GM21619 (cell line): ENCODE data around the gene PATE1.
"Not testable (repeated sequence)": the region's sequence is repeated elsewhere in the genome, so short reads cannot be mapped to it uniquely, and the experiment has no call there.

ENCODE experiments used
- ATAC-seq: cut with Tn5 transposase; IDR thresholded peaks from one replicate; pipeline ENCODE4 v1.9.1; 2021; ENCODE audit not compliant: unreplicated experiment

Gene PATE1, protein sequence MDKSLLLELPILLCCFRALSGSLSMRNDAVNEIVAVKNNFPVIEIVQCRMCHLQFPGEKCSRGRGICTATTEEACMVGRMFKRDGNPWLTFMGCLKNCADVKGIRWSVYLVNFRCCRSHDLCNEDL

DNA sequence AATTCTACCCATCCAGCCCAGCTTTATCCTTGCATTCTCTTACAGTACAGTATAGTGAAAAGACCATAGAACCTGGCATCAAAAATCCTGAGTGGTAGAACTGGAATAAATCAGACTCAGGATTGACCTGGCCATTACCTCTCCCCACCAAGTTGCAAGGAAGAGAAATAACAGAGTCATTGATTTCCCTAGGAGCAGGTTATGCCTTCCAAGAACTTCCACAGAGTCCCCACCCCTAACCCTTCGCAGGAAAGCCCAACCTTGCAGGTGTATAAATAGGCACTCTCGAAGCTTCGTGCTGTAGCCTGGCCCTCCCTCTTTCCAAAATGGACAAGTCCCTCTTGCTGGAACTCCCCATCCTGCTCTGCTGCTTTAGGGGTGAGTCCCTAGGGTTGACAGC is at the start of gene PATE1:
TSS of gene PATE1 (plus strand) at position 301 of the 400 bp plus-strand sequence. CDS start at position 327, 26 bp downstream.
- no peak for ATAC-seq

DNA sequence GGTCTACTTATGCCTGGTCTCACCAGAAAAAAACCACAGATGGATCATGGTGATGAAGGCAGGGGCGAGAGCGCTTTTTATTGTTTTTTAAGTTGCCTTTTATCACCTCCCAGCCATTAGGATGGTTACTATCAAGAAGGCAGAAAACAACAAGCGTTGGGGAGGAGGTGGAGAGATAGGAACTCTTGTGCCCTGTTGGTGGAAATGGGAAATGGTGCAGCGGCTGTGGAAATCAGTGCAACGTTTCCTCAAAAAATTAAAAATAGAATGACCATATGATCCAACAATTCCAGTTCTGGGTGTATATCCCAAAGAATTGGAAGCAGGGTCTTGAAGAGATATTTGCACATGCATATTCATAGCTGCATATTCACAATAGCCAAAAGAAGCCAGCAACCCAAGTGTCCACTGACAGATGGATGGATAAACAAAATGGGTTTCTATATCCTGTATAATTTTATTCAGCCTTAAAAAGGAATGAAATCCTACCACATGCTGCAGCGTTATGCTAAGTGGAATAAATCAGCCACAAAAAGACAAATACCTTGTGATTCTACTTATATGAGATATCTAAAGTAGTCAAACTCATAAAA is 45.0 kb upstream of the PATE1 start:
- ATAC-seq, result no peak

DNA sequence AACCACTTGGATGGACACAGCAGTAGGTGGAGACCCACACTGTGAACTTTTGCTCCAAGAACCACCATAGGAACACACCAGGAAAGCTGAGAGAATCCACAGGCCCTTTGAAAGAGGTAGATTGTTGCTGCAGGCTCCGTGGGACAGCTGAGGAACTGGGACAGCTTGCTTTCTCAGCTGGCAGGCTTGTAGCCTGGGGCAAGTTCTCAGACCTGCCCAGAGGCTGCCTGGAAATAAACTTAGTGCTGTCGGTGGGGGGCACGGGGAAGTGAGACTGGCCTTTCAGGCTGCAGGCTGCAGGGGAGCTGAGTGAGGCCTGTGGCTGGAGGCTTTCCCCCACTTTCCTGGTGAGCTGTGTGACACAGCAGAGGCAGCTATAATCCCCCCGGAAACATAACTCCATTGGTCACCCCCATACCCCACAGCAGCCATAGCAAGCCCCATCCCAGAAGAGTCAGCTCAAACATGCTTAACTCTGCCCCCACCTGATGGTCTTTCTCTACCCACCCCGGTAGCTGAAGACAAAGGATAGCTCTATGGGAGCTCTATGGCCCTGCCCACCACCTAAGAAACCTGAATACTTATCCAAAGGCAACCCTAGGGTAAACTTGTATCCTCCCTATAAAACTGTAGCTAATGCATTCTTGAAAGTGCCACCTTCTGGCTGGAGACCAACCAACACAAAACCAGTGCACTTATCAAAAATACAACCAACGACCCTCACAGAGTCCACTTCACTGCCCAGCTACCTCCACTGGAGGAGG is 44.0 kb upstream of the PATE1 start:
- no peak for ATAC-seq

DNA sequence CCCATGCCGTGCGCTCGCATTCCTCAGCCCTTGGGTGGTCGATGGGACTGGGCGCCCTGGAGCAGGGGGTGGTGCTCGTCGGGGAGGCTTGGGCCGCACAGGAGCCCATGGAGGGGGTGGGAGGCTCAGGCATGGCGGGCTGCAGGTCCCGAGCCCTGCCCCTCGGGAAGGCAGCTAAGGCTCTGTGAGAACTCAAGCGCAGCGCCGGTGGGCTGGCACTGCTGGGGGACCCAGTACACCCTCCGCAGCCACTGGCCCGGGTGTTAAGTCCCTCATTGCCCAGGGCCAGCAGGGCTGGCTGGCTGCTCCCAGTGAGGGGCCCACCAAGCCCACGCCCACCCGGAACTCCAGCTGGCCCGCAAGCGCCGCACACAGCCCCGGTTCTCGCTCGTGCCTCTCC is 41.4 kb upstream of the PATE1 start:
- ATAC-seq, result not testable (repeated sequence)

DNA sequence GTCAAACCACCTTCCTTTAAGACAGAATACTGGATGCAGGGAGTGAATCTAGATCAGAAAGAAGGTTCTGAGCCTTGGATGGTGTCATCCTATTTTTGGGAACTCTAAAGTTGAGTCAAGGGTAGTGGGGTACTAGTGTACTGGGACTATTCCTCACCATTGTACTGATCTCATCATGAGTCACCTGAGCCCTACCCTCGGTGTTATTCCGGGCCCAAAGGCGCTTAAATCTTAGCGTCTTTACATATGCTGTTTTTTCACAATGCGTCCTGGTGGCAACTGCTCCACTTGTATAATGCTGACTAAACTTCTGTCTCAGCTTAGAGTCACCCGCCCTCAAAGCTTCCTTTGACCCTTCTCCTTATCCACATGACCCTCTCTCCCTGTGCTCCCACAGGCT is 25.3 kb upstream of the PATE1 start:
- no peak for ATAC-seq

DNA sequence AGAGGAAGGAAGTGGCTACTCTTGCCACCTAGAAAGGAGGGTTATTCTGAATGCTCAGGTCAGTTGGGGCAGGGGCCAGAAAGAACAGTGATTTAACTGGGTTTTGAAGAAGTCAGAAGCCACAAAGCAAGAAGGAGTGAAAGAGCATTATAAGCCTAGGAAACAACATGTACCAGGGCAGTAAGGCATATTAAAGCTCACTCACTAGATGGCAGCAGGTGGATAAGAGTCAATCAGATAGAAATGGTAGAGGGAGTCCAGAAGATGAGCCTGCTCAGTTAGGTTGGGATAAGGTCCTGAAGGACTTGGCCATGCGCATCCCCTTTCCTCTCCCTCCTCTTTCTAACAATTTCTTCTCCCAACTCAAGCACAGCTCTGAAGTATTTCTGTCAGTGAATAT is 22.0 kb upstream of the PATE1 start:
- no peak for ATAC-seq

DNA sequence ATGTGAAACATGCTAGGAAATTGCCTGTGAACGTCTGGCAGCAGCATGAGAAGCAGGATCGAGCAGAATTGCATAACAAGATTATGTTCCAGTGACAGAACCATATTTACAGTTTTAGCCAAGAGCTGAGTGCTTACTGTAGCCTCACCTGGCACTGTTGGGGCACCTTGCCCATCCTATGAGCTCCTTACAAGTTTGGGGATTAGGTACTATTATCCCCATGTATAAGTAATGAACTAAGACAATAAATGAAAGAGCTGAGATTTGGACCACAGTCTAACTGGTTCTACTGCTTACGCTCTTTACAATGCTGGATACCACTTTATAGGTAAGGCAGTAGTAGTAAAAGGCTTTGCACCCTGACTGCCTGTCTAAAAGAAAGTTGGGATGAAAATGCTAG is 17.1 kb upstream of the PATE1 start:
- no peak for ATAC-seq

DNA sequence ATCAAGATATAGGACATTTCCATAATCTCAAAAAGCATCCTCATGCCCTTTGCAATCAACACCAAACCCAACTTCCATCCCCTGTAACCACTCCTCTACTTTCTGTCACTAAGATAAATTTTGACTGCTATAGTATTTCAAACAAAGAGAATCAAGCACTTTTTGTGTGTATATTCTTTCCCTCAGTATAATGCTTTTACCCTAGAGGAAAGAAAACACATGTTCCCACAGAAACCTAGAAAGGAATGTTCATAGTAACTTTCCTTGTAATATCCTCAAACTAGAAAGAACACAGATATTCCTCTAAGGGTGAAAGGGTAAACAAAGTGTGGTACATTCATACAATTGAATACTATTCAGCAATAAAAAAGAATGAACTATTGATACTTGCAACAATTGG is 5.5 kb upstream of the PATE1 start:
- no peak for ATAC-seq

DNA sequence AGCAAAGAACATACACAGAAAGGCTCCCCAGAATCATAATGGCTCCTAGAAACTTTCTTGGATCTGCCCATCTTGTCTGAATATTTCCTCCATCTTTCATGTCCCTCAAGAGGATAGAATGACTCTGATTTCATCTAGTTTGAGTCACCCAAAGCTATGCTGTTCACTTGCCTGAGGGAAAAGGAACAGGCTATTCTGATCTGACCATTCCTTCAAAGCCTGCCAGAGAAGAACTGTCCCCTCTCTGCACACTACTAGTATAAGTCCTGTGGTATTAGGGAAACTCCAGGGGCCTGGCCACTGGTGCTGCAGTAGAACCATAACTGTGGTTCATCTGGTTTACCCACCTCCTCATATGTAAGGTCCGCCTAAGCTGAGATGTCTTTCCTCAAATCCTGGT is 2.4 kb upstream of the PATE1 start:
- ATAC-seq, result no peak

DNA sequence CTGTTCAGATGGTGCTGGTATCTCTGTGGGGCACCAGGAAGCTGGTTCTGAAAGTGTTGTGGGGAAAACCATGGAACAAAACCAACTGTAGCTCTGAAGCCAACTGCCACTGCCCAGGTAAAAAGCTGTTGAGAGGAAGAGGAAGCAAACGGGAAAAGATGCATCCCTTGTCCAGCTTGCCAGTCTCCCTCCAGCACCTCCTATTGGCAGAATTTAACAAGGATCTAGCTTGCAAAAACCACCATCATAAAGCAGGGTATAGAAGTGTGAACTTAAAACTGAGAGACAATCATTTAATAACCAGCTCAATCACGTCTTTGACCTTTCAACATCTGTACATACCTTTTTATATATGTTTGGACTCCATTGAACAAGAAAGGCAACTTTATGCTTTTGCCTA is 4.5 kb downstream of the PATE1 start:
- no peak for ATAC-seq

DNA sequence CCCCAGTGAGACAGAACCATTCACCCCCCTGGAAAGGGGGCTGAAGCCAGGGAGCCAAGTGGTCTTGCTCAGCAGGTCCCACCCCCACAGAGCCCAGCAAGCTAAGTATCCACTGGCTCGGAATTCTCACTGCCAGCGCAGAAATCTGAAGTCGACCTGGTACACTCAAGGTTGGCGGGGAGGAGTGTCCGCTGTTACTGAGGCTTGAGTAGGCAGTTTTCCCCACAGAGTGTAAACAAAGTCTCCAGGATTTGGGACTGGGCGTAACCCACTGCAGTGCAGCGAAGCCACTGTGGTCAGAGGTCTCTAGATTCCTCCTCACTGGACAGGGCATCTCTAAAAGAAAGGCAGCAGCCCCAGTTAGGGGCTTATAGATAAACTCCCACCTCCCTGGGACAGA is 10.0 kb downstream of the PATE1 start:
- no peak for ATAC-seq

DNA sequence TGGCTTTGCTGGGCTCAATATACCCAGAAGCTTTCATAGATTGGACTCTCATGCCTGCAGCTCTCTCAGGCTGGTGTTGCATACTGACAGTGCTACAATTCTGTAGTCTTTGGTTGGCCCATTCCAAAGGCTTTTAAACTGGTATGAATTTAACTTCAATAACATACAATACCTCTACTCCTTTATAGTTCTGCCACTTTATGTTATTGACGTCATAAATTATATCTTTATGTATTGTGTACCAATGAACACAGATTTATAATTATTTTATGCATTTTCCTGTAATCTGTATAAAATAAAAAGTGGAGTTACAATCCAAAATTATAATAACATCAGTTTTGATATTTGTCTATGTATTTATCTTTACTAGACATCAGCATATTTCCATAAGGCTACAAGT is 16.4 kb downstream of the PATE1 start:
- no peak for ATAC-seq

DNA sequence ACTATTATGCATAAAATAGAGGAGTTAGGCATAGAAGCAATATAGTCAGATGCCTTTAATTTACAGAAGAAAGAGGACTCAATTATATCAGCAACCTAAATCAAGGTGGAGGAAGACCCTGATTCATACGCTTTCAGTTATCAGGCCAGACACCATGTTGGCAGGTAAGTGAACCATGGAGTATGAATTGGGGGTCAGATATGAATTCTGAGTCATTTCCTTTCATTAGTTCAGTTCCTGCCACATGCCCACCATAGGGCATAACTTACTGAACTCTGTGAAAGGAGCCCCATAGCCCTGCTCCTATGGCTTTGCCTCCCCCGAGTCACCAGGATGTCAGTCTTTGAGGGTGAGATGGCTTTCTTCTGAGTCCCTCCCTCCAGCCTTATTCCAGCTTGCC is 17.4 kb downstream of the PATE1 start:
- ATAC-seq, result no peak

DNA sequence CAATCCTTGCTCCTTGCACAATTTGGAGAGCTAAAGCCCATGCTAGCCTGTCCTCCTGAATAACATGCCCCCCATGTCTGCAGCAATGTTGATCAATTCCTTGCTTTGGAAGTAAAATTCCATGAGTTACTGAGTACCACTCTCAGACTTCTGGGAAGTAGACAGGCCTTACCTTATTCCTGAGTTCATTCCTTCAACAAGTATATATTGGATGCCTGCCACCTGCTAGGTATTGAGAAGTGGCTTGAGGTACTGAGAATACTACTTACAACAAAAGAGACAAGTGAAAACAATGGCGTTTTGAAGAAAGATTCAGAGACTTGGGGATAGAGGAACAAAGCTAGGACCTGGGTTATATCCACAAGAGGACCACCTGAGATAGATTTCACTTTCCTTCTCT is 20.2 kb downstream of the PATE1 start:
- ATAC-seq, result no peak

DNA sequence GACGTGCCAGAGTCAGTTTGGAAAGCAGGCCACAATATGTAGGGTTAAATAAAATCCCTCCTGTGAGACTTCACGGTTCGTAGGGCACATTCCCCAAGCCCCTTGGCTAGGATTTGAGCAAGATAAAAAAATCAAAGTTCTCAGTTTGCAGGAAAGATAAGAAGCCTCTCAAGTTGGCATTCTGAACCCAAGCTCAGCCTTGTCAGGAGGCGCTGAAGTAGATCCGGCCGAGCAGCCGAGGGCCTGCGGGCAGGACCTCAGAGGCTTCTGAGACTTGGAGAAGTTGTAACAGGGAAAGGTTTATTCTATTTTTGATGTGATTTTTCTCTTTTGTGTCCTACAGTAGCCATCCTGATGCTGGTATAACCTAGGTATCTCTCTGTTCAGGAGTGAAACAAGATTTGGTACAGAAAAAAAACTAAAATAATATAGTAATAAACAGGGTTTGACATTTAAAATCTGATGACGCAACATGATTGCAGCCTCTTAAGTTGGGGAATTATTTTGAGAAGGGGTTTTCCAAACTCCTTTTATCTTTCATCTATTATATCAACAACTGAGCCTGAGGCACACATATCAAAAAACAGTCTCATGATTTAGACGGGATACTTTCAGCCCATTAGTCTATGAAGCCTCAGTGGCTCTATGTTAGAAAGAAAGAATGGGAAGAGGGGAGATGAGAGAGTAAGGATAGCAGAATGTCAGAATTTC is 22.4 kb downstream of the PATE1 start:
- no peak for ATAC-seq

DNA sequence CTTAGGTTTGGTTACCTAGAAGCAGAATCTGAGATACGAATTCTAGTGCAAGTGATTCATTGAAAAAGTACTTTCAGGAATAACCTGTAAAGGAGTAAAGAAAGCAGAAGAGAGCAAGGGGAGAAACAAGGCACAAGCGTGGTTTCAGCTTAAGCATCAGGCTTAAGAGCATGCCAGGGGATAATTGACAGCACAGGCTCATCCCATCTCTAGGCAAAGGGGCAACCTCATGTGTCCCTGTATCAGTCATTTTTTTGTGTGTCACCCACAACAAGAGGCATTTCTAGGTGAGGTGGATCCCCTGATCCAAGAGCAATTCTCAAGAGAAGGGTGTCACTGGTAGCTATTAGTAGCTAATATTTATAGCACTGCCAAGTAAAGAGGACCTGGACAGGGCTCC is 24.5 kb downstream of the PATE1 start:
- ATAC-seq, result no peak

DNA sequence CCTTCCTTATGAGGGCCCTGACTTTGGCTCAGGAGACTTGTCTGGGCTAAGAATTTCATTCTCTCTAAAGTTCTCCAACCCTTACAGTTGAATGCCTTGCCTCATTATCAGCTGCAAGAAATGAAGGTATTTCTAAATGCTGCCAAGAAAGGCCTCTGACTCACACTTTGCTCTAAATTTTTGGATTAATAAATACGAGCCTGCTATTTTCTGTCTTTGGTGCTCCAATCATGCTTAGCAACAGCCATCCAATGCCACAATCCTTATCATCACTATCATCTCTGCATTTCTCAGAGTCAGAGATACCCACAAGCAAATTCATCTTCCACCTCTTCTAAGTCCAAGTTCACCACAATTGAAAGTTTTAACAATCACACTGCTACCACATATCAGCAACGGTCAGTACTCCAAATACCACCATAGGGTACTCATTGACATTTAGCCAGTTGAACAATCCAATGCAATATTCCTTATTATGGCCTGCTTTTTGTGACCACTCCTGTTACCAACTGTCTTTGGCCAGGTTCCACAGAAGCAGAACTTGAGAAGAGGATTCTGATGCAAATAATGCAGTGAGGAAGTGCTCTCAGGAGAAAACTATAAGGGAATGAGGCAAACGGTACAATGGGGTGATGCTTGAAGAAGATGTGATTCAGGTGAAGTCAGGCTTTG is 26.9 kb downstream of the PATE1 start:
- no peak for ATAC-seq

DNA sequence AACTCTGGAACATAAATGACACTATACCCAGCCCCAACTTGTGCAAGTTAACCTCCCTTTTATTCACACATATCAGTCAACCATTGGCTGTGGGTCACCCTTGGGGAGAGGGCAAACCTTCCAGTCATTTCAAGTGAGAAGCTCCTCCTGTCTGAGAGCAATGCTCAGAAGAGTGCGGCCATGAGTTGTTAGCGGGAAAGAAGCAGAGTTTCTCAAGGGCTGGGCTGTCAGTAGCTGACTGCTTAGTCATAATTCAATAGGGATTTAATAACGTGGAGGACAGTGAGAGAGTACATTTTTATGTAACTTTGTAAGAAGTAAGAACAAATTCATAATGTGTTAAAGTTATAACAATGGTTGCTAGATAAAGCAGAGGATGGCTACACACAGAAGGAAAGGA is 27.4 kb downstream of the PATE1 start:
- no peak for ATAC-seq

DNA sequence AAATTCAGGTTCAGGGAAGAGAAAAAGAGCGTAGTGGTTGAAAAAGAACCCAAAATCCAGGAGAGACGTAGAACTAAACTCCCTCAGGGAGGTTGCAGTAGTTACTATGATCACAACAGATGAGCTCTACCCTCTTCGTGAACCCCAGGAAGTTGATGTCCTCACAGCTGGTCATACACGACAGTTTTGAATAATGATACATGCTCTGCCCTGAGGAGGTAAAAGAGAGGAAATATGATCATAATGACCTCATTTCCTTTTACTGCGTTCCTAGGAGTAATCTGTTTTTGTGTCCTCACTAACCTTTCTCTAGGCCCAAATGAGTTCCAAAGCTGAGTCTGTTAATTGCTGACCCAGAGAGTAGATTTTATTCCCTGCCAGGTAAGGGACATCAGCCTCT is 31.2 kb downstream of the PATE1 start:
- ATAC-seq, result no peak

DNA sequence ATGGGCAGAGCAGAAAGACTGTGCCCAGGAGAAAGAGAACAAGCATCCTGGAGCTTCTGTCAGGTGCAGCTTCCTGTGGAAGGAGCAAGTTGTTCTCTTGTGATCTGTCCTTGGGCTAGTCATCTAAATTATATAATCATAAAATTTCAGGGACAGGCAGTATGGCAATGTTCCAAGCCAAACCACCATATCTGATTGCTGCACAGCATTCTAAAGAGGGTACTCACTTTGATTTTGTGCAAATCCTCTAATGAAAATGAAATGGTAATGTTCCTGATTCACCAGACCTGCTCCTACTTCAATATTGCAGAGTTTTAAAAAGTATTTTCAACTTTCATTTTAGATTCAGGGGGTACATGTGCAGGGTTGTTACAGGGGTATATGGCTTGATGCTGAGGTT is 32.6 kb downstream of the PATE1 start, which contains the start of gene PATE2:
TSS of gene PATE2 (minus strand) at position 101 of the 400 bp plus-strand sequence. CDS start at position 46, 55 bp downstream.
- no peak for ATAC-seq

DNA sequence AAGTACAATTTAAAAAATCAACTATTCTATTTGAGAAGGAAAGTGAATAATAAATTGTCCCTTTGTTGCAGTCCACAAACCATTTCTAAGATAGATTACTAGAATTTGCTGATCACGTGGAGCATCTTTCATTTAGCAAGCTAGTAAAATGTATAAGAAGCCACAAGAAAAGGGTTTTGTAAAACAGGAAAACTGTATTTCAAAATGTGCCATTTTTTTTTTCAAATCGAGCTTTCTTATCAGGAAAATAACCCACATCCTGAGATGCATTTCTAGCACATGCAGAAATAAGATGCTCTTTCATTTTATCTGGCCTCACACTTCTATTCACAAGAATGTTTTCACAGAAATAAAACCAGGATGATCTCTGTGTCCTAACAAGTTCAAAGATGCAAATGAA is 38.6 kb downstream of the PATE1 start:
- no peak for ATAC-seq
